Astrocyte of the spinal cord (primary cell): Measurements from ENCODE around the gene EPHB2.

Experiments used
- DNase-seq: peaks from one replicate; pipeline ENCODE4 v3.0.0; 2011; ENCODE audit warnings: low read depth, low spot score
- H3K4me3 ChIP-seq: 2 replicates; pipeline ENCODE4 v1.5.1; 2011; ENCODE audit warnings: low read depth, mild to moderate bottlenecking, low read length, moderate library complexity
- CTCF ChIP-seq: IDR thresholded peaks from 2 replicates; pipeline ENCODE4 v1.5.1; 2012; ENCODE audit warnings: low read depth, mild to moderate bottlenecking, low read length, inconsistent platforms
- in situ Hi-C: cut with HindIII; loops from 2 replicates; pipeline ENCODE4 v1.10.0; 2017; ENCODE audit warnings: low sequenced_read_pairs

The EPHB2 gene

GRCh38 chr1:22709227-22709626 is 1.4 kb upstream of the EPHB2 start:
- in situ Hi-C loops, result loop anchor here (25.0 kb wide), 1 partner anchor 178 kb away; no protein-coding TSS in a partner anchor
- no peak for DNase-seq
- peak; percentile 40 for TF ChIP-seq CTCF
- H3K4me3 ChIP-seq, result no peak overlapping the region

GRCh38 chr1:22709891-22710700 is 543 bp upstream of the EPHB2 start:
- peak overlapping the region; percentile 39 for H3K4me3 ChIP-seq
- in situ Hi-C loops, result loop anchor here (25.0 kb wide), 1 partner anchor 177 kb away; no protein-coding TSS in a partner anchor
- no peak for TF ChIP-seq CTCF
- DNase-seq, result peak; percentile 59

- in situ Hi-C loops, result loop anchor here (25.0 kb wide), 1 partner anchor 176 kb away; no protein-coding TSS in a partner anchor
- TF ChIP-seq CTCF, result no peak
- DNase-seq, result no peak
- peak overlapping the region; percentile 58 for H3K4me3 ChIP-seq
Observed at GRCh38 chr1:22711071-22711470, 432 bp downstream of the EPHB2 start.

- peak; percentile 38 for DNase-seq
- TF ChIP-seq CTCF, result no peak
- in situ Hi-C loops, result loop anchor here (25.0 kb wide), 1 partner anchor 175 kb away; no protein-coding TSS in a partner anchor
- H3K4me3 ChIP-seq, result peak overlapping the region; percentile 58
Observed at GRCh38 chr1:22711591-22712501, 1.2 kb downstream of the EPHB2 start.

GRCh38 chr1:22712502-22713271 is 2.0 kb downstream of the EPHB2 start:
- peak overlapping the region; percentile 58 for H3K4me3 ChIP-seq
- no peak for TF ChIP-seq CTCF
- DNase-seq, result peak; percentile 47
- in situ Hi-C loops, result loop anchor here (25.0 kb wide), 1 partner anchor 175 kb away; no protein-coding TSS in a partner anchor
